ENCODE results near the gene MTMR12. TPM values are rescaled to one million over a fixed set of nuclear protein-coding genes. Genes with fewer than 3 reads are reported as not detected.
"Not testable (repeated sequence)": the region's sequence is repeated elsewhere in the genome, so short reads cannot be mapped to it uniquely, and the experiment has no call there.

The MTMR12 gene
- total and polyA plus RNA-seq, 2 experiments from 2014 or later, result 18.3 to 51.6 TPM

DNA sequence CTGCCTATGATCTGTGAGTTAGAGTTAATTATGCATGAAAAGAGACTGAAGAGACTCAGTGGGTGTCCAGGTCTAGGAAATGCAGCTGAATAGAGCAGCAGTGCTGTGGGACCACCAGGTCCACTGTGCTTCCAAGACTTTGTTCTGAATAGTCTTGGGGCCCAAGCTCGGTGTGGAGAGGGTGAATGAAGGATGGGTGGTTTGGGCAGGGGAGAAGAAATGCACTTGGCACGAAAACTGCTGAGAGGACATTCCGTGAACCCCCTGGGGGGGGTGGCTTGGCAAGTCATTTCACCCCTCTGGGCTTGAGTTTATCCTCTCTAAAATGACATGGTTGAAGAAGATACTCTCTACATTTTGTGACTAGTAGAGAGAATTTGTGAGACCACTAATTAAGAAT, 102.6 kb downstream of the MTMR12 start (continued):
- TF ChIP-seq, protein P1, sequence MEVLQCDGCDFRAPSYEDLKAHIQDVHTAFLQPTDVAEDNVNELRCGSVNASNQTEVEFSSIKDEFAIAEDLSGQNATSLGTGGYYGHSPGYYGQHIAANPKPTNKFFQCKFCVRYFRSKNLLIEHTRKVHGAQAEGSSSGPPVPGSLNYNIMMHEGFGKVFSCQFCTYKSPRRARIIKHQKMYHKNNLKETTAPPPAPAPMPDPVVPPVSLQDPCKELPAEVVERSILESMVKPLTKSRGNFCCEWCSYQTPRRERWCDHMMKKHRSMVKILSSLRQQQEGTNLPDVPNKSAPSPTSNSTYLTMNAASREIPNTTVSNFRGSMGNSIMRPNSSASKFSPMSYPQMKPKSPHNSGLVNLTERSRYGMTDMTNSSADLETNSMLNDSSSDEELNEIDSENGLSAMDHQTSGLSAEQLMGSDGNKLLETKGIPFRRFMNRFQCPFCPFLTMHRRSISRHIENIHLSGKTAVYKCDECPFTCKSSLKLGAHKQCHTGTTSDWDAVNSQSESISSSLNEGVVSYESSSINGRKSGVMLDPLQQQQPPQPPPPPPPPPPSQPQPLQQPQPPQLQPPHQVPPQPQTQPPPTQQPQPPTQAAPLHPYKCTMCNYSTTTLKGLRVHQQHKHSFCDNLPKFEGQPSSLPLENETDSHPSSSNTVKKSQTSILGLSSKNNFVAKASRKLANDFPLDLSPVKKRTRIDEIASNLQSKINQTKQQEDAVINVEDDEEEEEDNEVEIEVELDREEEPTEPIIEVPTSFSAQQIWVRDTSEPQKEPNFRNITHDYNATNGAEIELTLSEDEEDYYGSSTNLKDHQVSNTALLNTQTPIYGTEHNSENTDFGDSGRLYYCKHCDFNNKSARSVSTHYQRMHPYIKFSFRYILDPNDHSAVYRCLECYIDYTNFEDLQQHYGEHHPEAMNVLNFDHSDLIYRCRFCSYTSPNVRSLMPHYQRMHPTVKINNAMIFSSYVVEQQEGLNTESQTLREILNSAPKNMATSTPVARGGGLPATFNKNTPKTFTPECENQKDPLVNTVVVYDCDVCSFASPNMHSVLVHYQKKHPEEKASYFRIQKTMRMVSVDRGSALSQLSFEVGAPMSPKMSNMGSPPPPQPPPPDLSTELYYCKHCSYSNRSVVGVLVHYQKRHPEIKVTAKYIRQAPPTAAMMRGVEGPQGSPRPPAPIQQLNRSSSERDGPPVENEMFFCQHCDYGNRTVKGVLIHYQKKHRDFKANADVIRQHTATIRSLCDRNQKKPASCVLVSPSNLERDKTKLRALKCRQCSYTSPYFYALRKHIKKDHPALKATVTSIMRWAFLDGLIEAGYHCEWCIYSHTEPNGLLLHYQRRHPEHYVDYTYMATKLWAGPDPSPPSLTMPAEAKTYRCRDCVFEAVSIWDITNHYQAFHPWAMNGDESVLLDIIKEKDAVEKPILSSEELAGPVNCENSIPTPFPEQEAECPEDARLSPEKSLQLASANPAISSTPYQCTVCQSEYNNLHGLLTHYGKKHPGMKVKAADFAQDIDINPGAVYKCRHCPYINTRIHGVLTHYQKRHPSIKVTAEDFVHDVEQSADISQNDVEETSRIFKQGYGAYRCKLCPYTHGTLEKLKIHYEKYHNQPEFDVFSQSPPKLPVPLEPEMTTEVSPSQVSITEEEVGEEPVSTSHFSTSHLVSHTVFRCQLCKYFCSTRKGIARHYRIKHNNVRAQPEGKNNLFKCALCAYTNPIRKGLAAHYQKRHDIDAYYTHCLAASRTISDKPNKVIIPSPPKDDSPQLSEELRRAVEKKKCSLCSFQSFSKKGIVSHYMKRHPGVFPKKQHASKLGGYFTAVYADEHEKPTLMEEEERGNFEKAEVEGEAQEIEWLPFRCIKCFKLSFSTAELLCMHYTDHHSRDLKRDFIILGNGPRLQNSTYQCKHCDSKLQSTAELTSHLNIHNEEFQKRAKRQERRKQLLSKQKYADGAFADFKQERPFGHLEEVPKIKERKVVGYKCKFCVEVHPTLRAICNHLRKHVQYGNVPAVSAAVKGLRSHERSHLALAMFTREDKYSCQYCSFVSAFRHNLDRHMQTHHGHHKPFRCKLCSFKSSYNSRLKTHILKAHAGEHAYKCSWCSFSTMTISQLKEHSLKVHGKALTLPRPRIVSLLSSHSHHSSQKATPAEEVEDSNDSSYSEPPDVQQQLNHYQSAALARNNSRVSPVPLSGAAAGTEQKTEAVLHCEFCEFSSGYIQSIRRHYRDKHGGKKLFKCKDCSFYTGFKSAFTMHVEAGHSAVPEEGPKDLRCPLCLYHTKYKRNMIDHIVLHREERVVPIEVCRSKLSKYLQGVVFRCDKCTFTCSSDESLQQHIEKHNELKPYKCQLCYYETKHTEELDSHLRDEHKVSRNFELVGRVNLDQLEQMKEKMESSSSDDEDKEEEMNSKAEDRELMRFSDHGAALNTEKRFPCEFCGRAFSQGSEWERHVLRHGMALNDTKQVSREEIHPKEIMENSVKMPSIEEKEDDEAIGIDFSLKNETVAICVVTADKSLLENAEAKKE (CRISPR knock-in tag; IDR thresholded peaks at IDR 0.05), result no peak
- TF ChIP-seq ZNF114 (CRISPR knock-in tag; IDR thresholded peaks at IDR 0.05) (no peak), STAT1 (IDR thresholded peaks at IDR 0.05; ENCODE audit: unreplicated experiment) (no peak), JUNB (IDR thresholded peaks at IDR 0.05; ENCODE audit: unreplicated experiment) (no peak)

DNA sequence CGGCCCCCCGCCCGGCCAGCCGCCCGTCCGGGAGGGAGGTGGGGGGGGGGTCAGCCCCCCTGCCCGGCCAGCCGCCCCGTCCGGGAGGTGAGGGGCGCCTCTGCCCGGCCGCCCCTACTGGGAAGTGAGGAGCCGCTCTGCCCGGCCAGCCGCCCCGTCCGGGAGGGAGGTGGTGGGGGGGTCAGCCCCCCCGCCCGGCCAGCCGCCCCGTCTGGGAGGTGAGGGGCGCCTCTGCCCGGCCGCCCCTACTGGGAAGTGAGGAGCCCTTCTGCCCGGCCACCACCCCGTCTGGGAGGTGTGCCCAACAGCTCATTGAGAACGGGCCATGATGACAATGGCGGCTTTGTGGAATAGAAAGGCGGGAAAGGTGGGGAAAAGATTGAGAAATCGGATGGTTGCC, 103.9 kb downstream of the MTMR12 start:
- Mint-ChIP-seq H3K36me3 (ENCODE audit: low read depth) (peaks cover 16% of the 10 kb centered on the region), H3K9me3 (peaks cover 25% of the 10 kb centered on the region)
- not testable (repeated sequence) for DNase-seq (ENCODE audit: low spot score); H3K4me3 Mint-ChIP-seq; H3K27me3 ChIP-seq (ENCODE audit: insufficient read depth); H3F3A ChIP-seq (replicated peaks; ENCODE audit: low read depth); ATAC-seq; H3K4me2 ChIP-seq; H3K36me3 ChIP-seq (ENCODE audit: insufficient read depth); H3K9me2 ChIP-seq (ENCODE audit: insufficient read depth); H3K4me1 ChIP-seq (ENCODE audit: insufficient read depth); H2AFZ ChIP-seq; H3K27ac Mint-ChIP-seq; H3K4me1 Mint-ChIP-seq; H3K27ac ChIP-seq (ENCODE audit: low read depth); H3K79me2 ChIP-seq (replicated peaks; ENCODE audit: insufficient read depth); H3K27me3 Mint-ChIP-seq (ENCODE audit: insufficient read depth, low read depth, poor library complexity); H3K4me3 ChIP-seq; H4K20me1 ChIP-seq (replicated peaks; ENCODE audit: insufficient read depth)

DNA sequence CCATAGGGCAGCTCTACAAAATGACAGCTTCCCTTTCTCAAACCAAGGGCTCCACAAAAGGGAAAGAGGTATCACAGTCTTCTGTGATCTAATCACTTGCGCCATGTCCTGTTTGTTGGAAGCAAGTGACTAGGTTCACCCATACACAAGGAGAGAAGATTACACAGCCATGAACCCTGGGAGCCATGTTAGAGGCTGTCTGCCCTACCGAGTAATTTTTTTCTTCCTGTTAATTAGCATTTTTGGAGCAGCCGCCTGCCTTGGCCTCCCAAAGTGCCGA, 105.4 kb downstream of the MTMR12 start:
- H3K27ac Mint-ChIP-seq, result no peak overlapping the region
- TF ChIP-seq JUNB (IDR thresholded peaks at IDR 0.05; ENCODE audit: unreplicated experiment) (no peak), STAT1 (IDR thresholded peaks at IDR 0.05; ENCODE audit: unreplicated experiment) (no peak), EZH2phosphoT487 (IDR thresholded peaks at IDR 0.05; ENCODE audit: unreplicated experiment) (no peak), EZH2 (IDR thresholded peaks at IDR 0.05; ENCODE audit: low read depth, unreplicated experiment) (no peak), ZNF114 (CRISPR knock-in tag; IDR thresholded peaks at IDR 0.05) (no peak), NANOG (IDR thresholded peaks at IDR 0.05; ENCODE audit: borderline replicate concordance) (no peak)
- TF ChIP-seq, protein P2, sequence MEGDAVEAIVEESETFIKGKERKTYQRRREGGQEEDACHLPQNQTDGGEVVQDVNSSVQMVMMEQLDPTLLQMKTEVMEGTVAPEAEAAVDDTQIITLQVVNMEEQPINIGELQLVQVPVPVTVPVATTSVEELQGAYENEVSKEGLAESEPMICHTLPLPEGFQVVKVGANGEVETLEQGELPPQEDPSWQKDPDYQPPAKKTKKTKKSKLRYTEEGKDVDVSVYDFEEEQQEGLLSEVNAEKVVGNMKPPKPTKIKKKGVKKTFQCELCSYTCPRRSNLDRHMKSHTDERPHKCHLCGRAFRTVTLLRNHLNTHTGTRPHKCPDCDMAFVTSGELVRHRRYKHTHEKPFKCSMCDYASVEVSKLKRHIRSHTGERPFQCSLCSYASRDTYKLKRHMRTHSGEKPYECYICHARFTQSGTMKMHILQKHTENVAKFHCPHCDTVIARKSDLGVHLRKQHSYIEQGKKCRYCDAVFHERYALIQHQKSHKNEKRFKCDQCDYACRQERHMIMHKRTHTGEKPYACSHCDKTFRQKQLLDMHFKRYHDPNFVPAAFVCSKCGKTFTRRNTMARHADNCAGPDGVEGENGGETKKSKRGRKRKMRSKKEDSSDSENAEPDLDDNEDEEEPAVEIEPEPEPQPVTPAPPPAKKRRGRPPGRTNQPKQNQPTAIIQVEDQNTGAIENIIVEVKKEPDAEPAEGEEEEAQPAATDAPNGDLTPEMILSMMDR (conservative IDR thresholded peaks at IDR 0.05; ENCODE audit: low read depth in 2 of 2), result no peak
- TF ChIP-seq, protein P3, sequence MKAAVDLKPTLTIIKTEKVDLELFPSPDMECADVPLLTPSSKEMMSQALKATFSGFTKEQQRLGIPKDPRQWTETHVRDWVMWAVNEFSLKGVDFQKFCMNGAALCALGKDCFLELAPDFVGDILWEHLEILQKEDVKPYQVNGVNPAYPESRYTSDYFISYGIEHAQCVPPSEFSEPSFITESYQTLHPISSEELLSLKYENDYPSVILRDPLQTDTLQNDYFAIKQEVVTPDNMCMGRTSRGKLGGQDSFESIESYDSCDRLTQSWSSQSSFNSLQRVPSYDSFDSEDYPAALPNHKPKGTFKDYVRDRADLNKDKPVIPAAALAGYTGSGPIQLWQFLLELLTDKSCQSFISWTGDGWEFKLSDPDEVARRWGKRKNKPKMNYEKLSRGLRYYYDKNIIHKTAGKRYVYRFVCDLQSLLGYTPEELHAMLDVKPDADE (IDR thresholded peaks at IDR 0.05), result no peak

More for the DNA sequence above, 105.4 kb downstream of the MTMR12 start:
- Histone ChIP-seq H3F3A (replicated peaks; ENCODE audit: low read depth) (no peaks in the 10 kb centered on the region), H3K79me2 (replicated peaks; ENCODE audit: insufficient read depth) (no peaks in the 10 kb centered on the region), H3K4me1 (ENCODE audit: insufficient read depth) (0 out of 2 replicates have a peak, but pooled peaks cover 4% of the 10 kb centered on the region), H3K9me2 (ENCODE audit: insufficient read depth) (no peaks in the 10 kb centered on the region), H2AFZ (no peak overlapping the region), H3K4me3 (no peak overlapping the region), H3K27me3 (ENCODE audit: insufficient read depth) (no peaks in the 10 kb centered on the region), H4K20me1 (replicated peaks; ENCODE audit: insufficient read depth) (no peaks in the 10 kb centered on the region), H3K27ac (ENCODE audit: low read depth) (no peak overlapping the region), H3K4me2 (no peak overlapping the region), H3K36me3 (ENCODE audit: insufficient read depth) (no peaks in the 10 kb centered on the region)
- Mint-ChIP-seq H3K4me3 (no peak overlapping the region), H3K9me3 (peaks cover 25% of the 10 kb centered on the region), H3K4me1 (peaks cover 3% of the 10 kb centered on the region; the same call in 2 of the 3 replicates), H3K27me3 (ENCODE audit: insufficient read depth, low read depth, poor library complexity) (peaks cover 7% of the 10 kb centered on the region), H3K36me3 (ENCODE audit: low read depth) (peaks cover 16% of the 10 kb centered on the region)
- ATAC-seq (no peak), DNase-seq (ENCODE audit: low spot score) (no peak)

All from GM23338 (cell line).